Measurements from ENCODE around the gene ZNF302. TPM values are rescaled to one million over a fixed set of nuclear protein-coding genes. Genes with fewer than 3 reads are reported as not detected.

ZNF302 gene
- total RNA-seq, 6 donors from 2014 or later: 14.0 to 30.7 (median 26.2) TPM

GRCh38 chr19:34707661-34708060, 30.2 kb downstream of the ZNF302 start:
- DNase-seq: no peak
- Histone ChIP-seq H3K27me3 (no peaks in the 10 kb centered on the region), H3K36me3 (no peaks in the 10 kb centered on the region), H3K27ac (no peak overlapping the region), H3K4me3 (no peak overlapping the region), H3K9me3 (peaks cover 0 to 6% (median 0%) of the 10 kb centered on the region in 4 donors), H3K4me1 (no peaks in the 10 kb centered on the region)
- WGBS, 2 donors: 46 to 67% methylated on average over 2 of the region's 2 CpGs
- ATAC-seq (ENCODE audit: low FRiP score in 2 of 2): no peak
- TF ChIP-seq CTCF (IDR thresholded peaks at IDR 0.05) (no peak), POLR2A (IDR thresholded peaks at IDR 0.05) (no peak), EP300 (IDR thresholded peaks at IDR 0.05) (no peak), POLR2AphosphoS5 (IDR thresholded peaks at IDR 0.05) (no peak)

GRCh38 chr19:34711890-34712289, 34.4 kb downstream of the ZNF302 start:
- Histone ChIP-seq H3K27me3 (no peaks in the 10 kb centered on the region), H3K27ac (no peak overlapping the region), H3K36me3 (no peaks in the 10 kb centered on the region), H3K9me3 (peaks cover 0 to 12% (median 4%) of the 10 kb centered on the region in 4 donors), H3K4me3 (no peak overlapping the region), H3K4me1 (no peaks in the 10 kb centered on the region)
- TF ChIP-seq POLR2AphosphoS5 (IDR thresholded peaks at IDR 0.05): no peak
- no peak for TF ChIP-seq CTCF (IDR thresholded peaks at IDR 0.05)
- TF ChIP-seq POLR2A (IDR thresholded peaks at IDR 0.05): no peak
- no peak for TF ChIP-seq EP300 (IDR thresholded peaks at IDR 0.05)
- 79 to 80% methylated on average over 6 of the region's 6 CpGs for WGBS, 2 donors
- ATAC-seq (ENCODE audit: low FRiP score in 2 of 2) (no peak), DNase-seq (no peak)

- no peak for TF ChIP-seq POLR2AphosphoS5 (IDR thresholded peaks at IDR 0.05)
- TF ChIP-seq CTCF (IDR thresholded peaks at IDR 0.05): peak; percentile 61 to 92 (median 80)
- Histone ChIP-seq H3K36me3 (no peaks in the 10 kb centered on the region), H3K27me3 (no peaks in the 10 kb centered on the region), H3K27ac (no peak overlapping the region), H3K4me1 (no peaks in the 10 kb centered on the region), H3K9me3 (peaks cover 0 to 8% (median 3%) of the 10 kb centered on the region in 4 donors), H3K4me3 (no peak overlapping the region)
- ATAC-seq (ENCODE audit: low FRiP score in 2 of 2): peak; percentile 65 to 66
- WGBS, 2 donors: 36 to 39% methylated on average over 11 of the region's 11 CpGs
- DNase-seq: peak in 1 of 2 donors; percentile 64
These were observed 35.1 kb downstream of the ZNF302 start for GRCh38 chr19:34712395-34713261.

GRCh38 chr19:34713262-34713637, 35.8 kb downstream of the ZNF302 start:
- H3K9me3 ChIP-seq: peaks cover 0 to 8% (median 3%) of the 10 kb centered on the region in 4 donors
- H3K4me1 ChIP-seq: no peaks in the 10 kb centered on the region
- no peak overlapping the region for H3K27ac ChIP-seq
- 85 to 89% methylated on average over 2 of the region's 2 CpGs for WGBS, 2 donors
- TF ChIP-seq POLR2AphosphoS5 (IDR thresholded peaks at IDR 0.05): no peak
- TF ChIP-seq POLR2A (IDR thresholded peaks at IDR 0.05): no peak
- TF ChIP-seq EP300 (IDR thresholded peaks at IDR 0.05): no peak
- TF ChIP-seq CTCF (IDR thresholded peaks at IDR 0.05): no peak
- no peak for ATAC-seq (ENCODE audit: low FRiP score in 2 of 2)
- H3K27me3 ChIP-seq: no peaks in the 10 kb centered on the region
- no peak overlapping the region for H3K4me3 ChIP-seq
- no peaks in the 10 kb centered on the region for H3K36me3 ChIP-seq
- no peak for DNase-seq

GRCh38 chr19:34715357-34715756, 37.9 kb downstream of the ZNF302 start:
- no peak for TF ChIP-seq POLR2AphosphoS5 (IDR thresholded peaks at IDR 0.05)
- TF ChIP-seq CTCF (IDR thresholded peaks at IDR 0.05): no peak
- TF ChIP-seq POLR2A (IDR thresholded peaks at IDR 0.05): no peak
- no peak for TF ChIP-seq EP300 (IDR thresholded peaks at IDR 0.05)
- no peak overlapping the region for H3K27ac ChIP-seq
- H3K36me3 ChIP-seq: no peaks in the 10 kb centered on the region
- no peaks in the 10 kb centered on the region for H3K27me3 ChIP-seq
- no peak for DNase-seq
- H3K4me3 ChIP-seq: no peak overlapping the region
- no peak for ATAC-seq (ENCODE audit: low FRiP score in 2 of 2)
- no peaks in the 10 kb centered on the region for H3K4me1 ChIP-seq
- H3K9me3 ChIP-seq: peaks cover 0 to 8% (median 3%) of the 10 kb centered on the region in 4 donors
